HCT116 (cell line): ENCODE measurements around the gene USP24.

Experiments
- CTCF ChIP-seq, 3 experiments: fragments of 200-600 bp in 1 of 3; sonication (generic) in 1 of 3; IDR thresholded peaks in 2 of 3; conservative IDR thresholded peaks in 1 of 3; 2 replicates each; pipeline ENCODE4 v1.5.1; 2012 to 2017; ENCODE audit warnings: low read depth in 2 of 3, low read length in 2 of 3, antibody characterized with exemption in 1 of 3, borderline replicate concordance in 1 of 3, control low read depth in 1 of 3, mild to moderate bottlenecking in 1 of 3, mixed read lengths in 1 of 3, mixed run types in 1 of 3, moderate library complexity in 1 of 3; ENCODE audit not compliant: insufficient read depth in 1 of 3
- POLR2AphosphoS5 ChIP-seq: IDR thresholded peaks from 2 replicates; pipeline ENCODE4 v1.6.1; 2011; ENCODE audit warnings: mild to moderate bottlenecking, low read depth, low read length, moderate library complexity
- ZNF274 ChIP-seq: fragments of 200-500 bp; sonication (Bioruptor generic); IDR thresholded peaks from 2 replicates; pipeline ENCODE4 v1.6.1; 2014; ENCODE audit warnings: mild to moderate bottlenecking, low read depth, low read length, inconsistent platforms

- no peak for TF ChIP-seq CTCF (IDR thresholded peaks at IDR 0.05 in 2 of 3, conservative IDR thresholded peaks at IDR 0.05 in 1 of 3; ENCODE audit: borderline replicate concordance in 1 of 3, insufficient read depth in 1 of 3, low read depth in 2 of 3, low read length in 2 of 3)
- TF ChIP-seq ZNF274: no peak
- TF ChIP-seq POLR2AphosphoS5: no peak
Observed at GRCh38 chr1:55156608-55157007, 58.6 kb downstream of the USP24 start.
